Activated CD4-positive, alpha-beta T cell treated with anti-CD3 and anti-CD28 coated beads, Interleukin-10, Interleukin-2, amounts not matched to agents 100 ng/mL and 50 ng/mL, durations not matched to agents 16 hours and 8 hours (primary cell): ENCODE data around the gene B4GALNT3.

Source experiments
- DNase-seq: peaks from one replicate; pipeline ENCODE4 v3.0.0-alpha.2; 2020

Gene B4GALNT3

GRCh38 chr12:602700-603068 lies 142.9 kb downstream of the B4GALNT3 start:
- DNase-seq, result no peak

- no peak for DNase-seq
Measured at GRCh38 chr12:604956-605355, 145.2 kb downstream of the B4GALNT3 start.

GRCh38 chr12:607541-608001 lies 147.8 kb downstream of the B4GALNT3 start:
- peak; percentile 42 for DNase-seq

- DNase-seq, result no peak
Measured at GRCh38 chr12:608413-608812, 148.7 kb downstream of the B4GALNT3 start.

- no peak for DNase-seq
Measured at GRCh38 chr12:608921-609320, 149.2 kb downstream of the B4GALNT3 start.

GRCh38 chr12:611721-612120 lies 152.0 kb downstream of the B4GALNT3 start:
- DNase-seq, result no peak

GRCh38 chr12:612293-612692 lies 152.6 kb downstream of the B4GALNT3 start:
- no peak for DNase-seq

- DNase-seq, result no peak
Measured at GRCh38 chr12:612886-613285, 153.1 kb downstream of the B4GALNT3 start.
